ENCODE measurements around the gene JAM2.

The JAM2 gene, protein sequence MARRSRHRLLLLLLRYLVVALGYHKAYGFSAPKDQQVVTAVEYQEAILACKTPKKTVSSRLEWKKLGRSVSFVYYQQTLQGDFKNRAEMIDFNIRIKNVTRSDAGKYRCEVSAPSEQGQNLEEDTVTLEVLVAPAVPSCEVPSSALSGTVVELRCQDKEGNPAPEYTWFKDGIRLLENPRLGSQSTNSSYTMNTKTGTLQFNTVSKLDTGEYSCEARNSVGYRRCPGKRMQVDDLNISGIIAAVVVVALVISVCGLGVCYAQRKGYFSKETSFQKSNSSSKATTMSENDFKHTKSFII

DNA sequence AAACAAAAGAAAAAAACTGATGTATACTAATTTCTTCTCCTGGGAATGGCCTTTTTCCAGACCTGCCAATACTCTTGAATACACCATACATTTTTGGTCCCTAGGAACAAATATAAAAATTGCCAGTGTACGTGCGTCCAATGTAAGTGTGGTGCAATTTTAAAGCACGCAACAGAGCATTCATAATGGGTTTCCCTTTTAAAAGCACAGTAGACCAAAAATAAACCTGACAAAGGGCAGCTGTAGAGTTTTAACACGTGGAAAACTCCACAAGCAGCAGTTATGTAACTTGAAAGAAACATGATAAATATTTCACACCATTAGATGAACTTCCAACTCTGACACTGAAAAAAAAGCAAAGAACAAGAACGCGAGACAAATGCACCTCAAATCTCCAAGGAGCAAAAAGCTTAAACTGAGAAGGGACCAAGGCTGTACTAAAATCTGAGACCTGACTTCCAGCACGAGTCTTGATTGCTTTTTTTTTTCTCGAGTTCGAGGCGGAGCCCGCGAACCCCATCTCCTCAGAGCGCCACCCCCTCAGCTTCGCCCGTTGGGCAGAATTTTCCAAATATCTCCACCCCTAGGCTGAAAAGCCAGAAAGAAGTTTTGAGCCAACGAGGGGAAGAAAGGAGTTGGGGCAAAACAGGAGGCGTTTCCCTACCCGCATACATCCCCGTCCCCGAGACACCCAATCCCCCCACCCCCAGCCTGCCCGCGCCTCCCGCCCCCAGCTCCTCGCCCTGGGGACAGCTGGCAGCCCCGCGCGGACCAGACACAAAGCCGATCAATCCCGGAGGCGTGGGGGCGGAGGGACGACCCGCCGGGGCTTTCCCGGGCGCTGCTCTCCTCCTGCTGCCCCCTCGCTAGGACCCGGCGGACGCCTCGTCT, at the start of gene JAM2:
TSS of gene JAM2 (plus strand) at position 599 of the 891 bp plus-strand sequence. CDS start 564 bp downstream, outside the sequence.
- peak within 1 kb of the TSS; percentile 46 for H3K4me3 ChIP-seq (ENCODE audit: control insufficient read depth, low read depth, low read length)
- no peak for DNase-seq (ENCODE audit: low read depth)
- TF ChIP-seq, protein P1, sequence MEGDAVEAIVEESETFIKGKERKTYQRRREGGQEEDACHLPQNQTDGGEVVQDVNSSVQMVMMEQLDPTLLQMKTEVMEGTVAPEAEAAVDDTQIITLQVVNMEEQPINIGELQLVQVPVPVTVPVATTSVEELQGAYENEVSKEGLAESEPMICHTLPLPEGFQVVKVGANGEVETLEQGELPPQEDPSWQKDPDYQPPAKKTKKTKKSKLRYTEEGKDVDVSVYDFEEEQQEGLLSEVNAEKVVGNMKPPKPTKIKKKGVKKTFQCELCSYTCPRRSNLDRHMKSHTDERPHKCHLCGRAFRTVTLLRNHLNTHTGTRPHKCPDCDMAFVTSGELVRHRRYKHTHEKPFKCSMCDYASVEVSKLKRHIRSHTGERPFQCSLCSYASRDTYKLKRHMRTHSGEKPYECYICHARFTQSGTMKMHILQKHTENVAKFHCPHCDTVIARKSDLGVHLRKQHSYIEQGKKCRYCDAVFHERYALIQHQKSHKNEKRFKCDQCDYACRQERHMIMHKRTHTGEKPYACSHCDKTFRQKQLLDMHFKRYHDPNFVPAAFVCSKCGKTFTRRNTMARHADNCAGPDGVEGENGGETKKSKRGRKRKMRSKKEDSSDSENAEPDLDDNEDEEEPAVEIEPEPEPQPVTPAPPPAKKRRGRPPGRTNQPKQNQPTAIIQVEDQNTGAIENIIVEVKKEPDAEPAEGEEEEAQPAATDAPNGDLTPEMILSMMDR (IDR thresholded peaks at IDR 0.05; ENCODE audit: control insufficient read depth, insufficient read depth, low read depth, low read length, missing control alignments): no peak

DNA sequence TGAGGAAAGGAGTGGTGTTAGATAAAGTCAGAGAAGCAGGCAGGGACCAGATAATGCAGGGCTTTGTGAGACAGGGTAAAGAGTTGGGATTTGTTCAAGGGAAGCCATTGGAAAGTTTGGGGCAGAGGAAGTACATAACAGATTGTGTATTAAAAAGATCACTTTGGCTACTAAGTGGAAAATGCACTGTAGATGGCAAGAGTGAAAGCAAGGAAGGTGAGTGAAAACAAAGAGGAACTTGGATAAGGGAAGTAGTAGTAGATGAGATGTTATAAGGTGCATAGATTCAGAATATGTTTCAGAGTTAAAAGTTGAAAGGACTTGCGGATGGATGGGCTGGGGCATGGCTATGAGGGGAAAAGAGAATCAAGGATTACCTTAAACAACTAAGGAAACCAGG, 49.2 kb upstream of the JAM2 start:
- TF ChIP-seq, protein P1 (IDR thresholded peaks at IDR 0.05; ENCODE audit: control insufficient read depth, insufficient read depth, low read depth, low read length, missing control alignments): no peak
- DNase-seq (ENCODE audit: low read depth): no peak
- H3K4me3 ChIP-seq (ENCODE audit: control insufficient read depth, low read depth, low read length): no peak overlapping the region

DNA sequence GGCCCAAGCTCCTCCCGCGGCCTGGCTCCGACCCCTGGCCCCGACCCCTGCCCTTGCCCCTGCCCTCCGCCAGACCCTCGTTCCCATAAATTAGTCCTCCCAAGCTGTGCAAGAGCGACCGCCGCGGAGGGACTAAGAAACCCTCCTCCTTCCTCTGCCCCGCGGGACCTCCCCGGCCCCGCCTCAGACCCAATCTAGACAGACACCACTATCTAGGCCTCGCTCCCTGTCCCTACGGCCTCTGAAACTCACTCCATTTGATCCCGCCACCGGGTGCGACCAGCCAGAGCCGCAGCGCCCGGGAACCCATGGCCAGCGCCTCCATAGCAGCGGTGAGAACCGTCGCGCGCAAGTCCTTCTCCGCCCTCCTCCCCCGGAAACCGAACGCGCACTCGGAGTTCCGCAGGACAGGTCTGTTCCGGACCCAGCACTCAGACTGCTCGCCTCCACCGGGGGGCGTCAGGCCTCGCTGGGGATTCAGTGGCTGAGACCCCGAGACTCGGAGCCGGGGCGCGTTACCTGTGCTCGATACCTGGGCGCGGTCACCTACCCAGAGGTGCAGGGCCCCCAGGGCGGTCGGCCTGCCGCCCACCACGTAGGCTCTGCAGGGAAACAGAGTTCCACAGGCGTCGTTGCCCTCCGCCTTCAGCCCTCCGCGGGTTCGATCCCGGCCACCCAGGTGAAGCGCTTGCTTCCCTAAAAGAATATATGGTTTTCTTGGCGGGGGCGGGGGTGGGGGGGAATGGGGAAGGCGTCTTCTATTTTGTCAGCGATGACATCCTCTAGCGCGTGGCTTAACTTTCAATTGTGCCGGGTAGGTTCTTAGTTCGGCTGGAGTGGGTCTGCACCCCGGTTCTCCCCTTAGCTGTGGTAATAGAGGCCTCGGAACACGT, 31.7 kb upstream of the JAM2 start, which contains the start of gene MRPL39:
TSS of gene MRPL39 (minus strand) at position 331 of the 893 bp plus-strand sequence. CDS start at position 325, 6 bp downstream.
- TF ChIP-seq, protein P1 (IDR thresholded peaks at IDR 0.05; ENCODE audit: control insufficient read depth, insufficient read depth, low read depth, low read length, missing control alignments): peak; percentile 75
- peak within 1 kb of the TSS; percentile 67 for H3K4me3 ChIP-seq (ENCODE audit: control insufficient read depth, low read depth, low read length)
- DNase-seq (ENCODE audit: low read depth): peak; percentile 60

DNA sequence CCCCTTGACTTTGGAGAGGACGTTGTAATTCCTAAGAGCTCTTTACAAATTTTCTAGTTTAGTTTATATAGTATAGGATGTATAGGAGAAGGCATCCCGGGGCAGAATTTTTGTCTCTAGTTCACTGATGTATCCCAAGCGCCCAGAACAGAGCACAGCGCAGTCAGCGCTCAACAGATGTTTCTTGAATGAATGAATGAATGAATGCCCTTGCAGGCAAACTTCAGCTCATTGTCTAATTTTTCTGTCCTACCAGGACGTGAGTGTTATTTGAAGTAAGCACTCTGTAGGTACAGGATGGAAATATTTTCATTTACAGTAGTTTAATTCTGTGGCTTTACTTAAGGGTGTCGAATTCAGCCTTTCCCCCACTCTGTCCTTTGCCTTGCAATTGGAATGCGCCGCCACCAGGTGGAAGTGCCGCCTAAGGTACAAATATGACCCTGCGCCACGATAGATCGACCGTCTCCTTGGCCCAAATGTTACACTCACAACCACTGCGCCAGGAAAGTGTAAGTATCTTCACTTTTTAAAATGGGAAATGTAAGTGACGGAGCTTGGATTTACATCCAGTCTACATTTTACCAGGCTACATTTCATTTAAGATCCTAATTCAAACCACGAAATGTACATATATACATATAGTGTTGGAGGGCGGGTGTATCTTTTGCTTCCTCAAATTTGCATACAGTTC, 30.9 kb upstream of the JAM2 start:
- TF ChIP-seq, protein P1 (IDR thresholded peaks at IDR 0.05; ENCODE audit: control insufficient read depth, insufficient read depth, low read depth, low read length, missing control alignments): peak; percentile 92
- peak overlapping the region; percentile 67 for H3K4me3 ChIP-seq (ENCODE audit: control insufficient read depth, low read depth, low read length)
- peak; percentile 45 for DNase-seq (ENCODE audit: low read depth)

DNA sequence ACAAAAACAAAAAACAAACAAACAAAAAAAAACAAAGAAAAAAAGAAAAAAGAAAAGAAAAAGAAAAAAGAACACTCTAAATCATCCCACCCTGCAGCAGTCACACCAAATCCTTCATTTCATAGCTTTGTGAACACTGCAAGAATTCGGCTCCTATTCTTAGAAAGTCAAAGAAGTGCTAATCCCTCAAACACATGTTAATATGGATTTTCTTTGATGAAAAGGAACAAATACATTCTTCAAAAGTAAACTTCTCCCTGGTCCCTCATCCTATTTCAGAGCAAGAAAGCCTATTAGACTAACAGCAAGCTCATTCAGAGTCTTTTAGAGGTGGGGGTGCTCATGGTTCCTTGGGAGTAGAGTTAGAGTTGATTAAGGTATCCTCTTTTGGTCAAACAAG, 24.6 kb upstream of the JAM2 start:
- DNase-seq (ENCODE audit: low read depth): no peak
- TF ChIP-seq, protein P1 (IDR thresholded peaks at IDR 0.05; ENCODE audit: control insufficient read depth, insufficient read depth, low read depth, low read length, missing control alignments): no peak
- H3K4me3 ChIP-seq (ENCODE audit: control insufficient read depth, low read depth, low read length): no peak overlapping the region
